GM18868 (cell line): ENCODE results near the gene ANKRD29.
"Not testable (repeated sequence)": the region's sequence is repeated elsewhere in the genome, so short reads cannot be mapped to it uniquely, and the experiment has no call there.

Experiments
- ATAC-seq: cut with Tn5 transposase; IDR thresholded peaks from one replicate; pipeline ENCODE4 v1.9.1; 2021; ENCODE audit warnings: mild to moderate bottlenecking, moderate library complexity; ENCODE audit not compliant: unreplicated experiment

Gene ANKRD29

GRCh38 chr18:23567671-23568070, 95.0 kb downstream of the ANKRD29 start:
- ATAC-seq, result no peak

- ATAC-seq, result no peak
These were observed 96.7 kb downstream of the ANKRD29 start for GRCh38 chr18:23565916-23566547.

GRCh38 chr18:23563377-23564043, 99.2 kb downstream of the ANKRD29 start:
- no peak for ATAC-seq

- no peak for ATAC-seq
These were observed 102.5 kb downstream of the ANKRD29 start for GRCh38 chr18:23560186-23560585.

- not testable (repeated sequence) for ATAC-seq
These were observed 105.2 kb downstream of the ANKRD29 start for GRCh38 chr18:23557511-23557910.

GRCh38 chr18:23556145-23556780, 106.4 kb downstream of the ANKRD29 start:
- ATAC-seq, result no peak

- no peak for ATAC-seq
These were observed 108.8 kb downstream of the ANKRD29 start for GRCh38 chr18:23553887-23554286.

GRCh38 chr18:23552505-23552904, 110.2 kb downstream of the ANKRD29 start:
- ATAC-seq, result no peak

- no peak for ATAC-seq
These were observed 110.7 kb downstream of the ANKRD29 start for GRCh38 chr18:23551978-23552377.

GRCh38 chr18:23550898-23551297, 111.8 kb downstream of the ANKRD29 start:
- ATAC-seq, result no peak
